ENCODE measurements around the gene RAB44.
A peak's percentile ranks its signal among the peaks of the same experiment; 100 is the strongest.

Gene RAB44

GRCh38 chr6:36766399-36766945, 68.8 kb downstream of the RAB44 start:
- DNase-seq (ENCODE audit: low spot score in 2 of 2): no peak
- no peaks in the 10 kb centered on the region for H3K36me3 ChIP-seq (replicated peaks)
- no peaks in the 10 kb centered on the region for H3K9me3 ChIP-seq
- H3K27me3 ChIP-seq (ENCODE audit: low read depth): no peaks in the 10 kb centered on the region
- H3K4me3 ChIP-seq: no peak overlapping the region
- no peaks in the 10 kb centered on the region for H3K4me1 ChIP-seq
- in situ Hi-C loops (cut with MboI; ENCODE audit: low sequenced_read_pairs): loop anchor here (5.0 kb wide), 3 partner anchors 86 to 441 kb away; no protein-coding TSS in a partner anchor

- H3K4me1 ChIP-seq: no peaks in the 10 kb centered on the region
- in situ Hi-C loops (cut with MboI; ENCODE audit: low sequenced_read_pairs): loop anchor here (5.0 kb wide), 3 partner anchors 83 to 438 kb away; no protein-coding TSS in a partner anchor
These were observed 71.6 kb downstream of the RAB44 start for GRCh38 chr6:36769183-36769675.

GRCh38 chr6:36769676-36770499, 72.3 kb downstream of the RAB44 start:
- no peaks in the 10 kb centered on the region for H3K36me3 ChIP-seq (replicated peaks)
- no peak overlapping the region for H3K4me3 ChIP-seq
- H3K9me3 ChIP-seq: no peaks in the 10 kb centered on the region
- in situ Hi-C loops (cut with MboI; ENCODE audit: low sequenced_read_pairs): loop anchor here (5.0 kb wide), 3 partner anchors 82 to 437 kb away; no protein-coding TSS in a partner anchor
- no peak for DNase-seq (ENCODE audit: low spot score in 2 of 2)
- H3K27me3 ChIP-seq (ENCODE audit: low read depth): no peaks in the 10 kb centered on the region
- no peaks in the 10 kb centered on the region for H3K4me1 ChIP-seq

More at GRCh38 chr6:36769183-36769675, 71.6 kb downstream of the RAB44 start:
- Histone ChIP-seq H3K4me3 (no peak overlapping the region), H3K36me3 (replicated peaks) (no peaks in the 10 kb centered on the region), H3K27me3 (ENCODE audit: low read depth) (no peaks in the 10 kb centered on the region), H3K9me3 (no peaks in the 10 kb centered on the region)
- no peak for DNase-seq (ENCODE audit: low spot score in 2 of 2)

GRCh38 chr6:36771145-36771544, 73.5 kb downstream of the RAB44 start:
- Histone ChIP-seq H3K9me3 (no peaks in the 10 kb centered on the region), H3K27me3 (ENCODE audit: low read depth) (no peaks in the 10 kb centered on the region), H3K36me3 (replicated peaks) (no peaks in the 10 kb centered on the region), H3K4me3 (no peak overlapping the region), H3K4me1 (no peaks in the 10 kb centered on the region)
- in situ Hi-C loops (cut with MboI; ENCODE audit: low sequenced_read_pairs): no loop called here
- DNase-seq (ENCODE audit: low spot score in 2 of 2): no peak

- in situ Hi-C loops (cut with MboI; ENCODE audit: low sequenced_read_pairs): no loop called here
- H3K9me3 ChIP-seq: no peaks in the 10 kb centered on the region
- H3K4me3 ChIP-seq: no peak overlapping the region
- H3K27me3 ChIP-seq (ENCODE audit: low read depth): no peaks in the 10 kb centered on the region
- H3K4me1 ChIP-seq: peaks cover 6% of the 10 kb centered on the region
- H3K36me3 ChIP-seq (replicated peaks): no peaks in the 10 kb centered on the region
- no peak for DNase-seq (ENCODE audit: low spot score in 2 of 2)
These were observed 74.8 kb downstream of the RAB44 start for GRCh38 chr6:36772397-36772796.

GRCh38 chr6:36774331-36774730, 76.7 kb downstream of the RAB44 start:
- H3K4me1 ChIP-seq: peaks cover 13% of the 10 kb centered on the region
- in situ Hi-C loops (cut with MboI; ENCODE audit: low sequenced_read_pairs): no loop called here

GRCh38 chr6:36776167-36776566, 78.5 kb downstream of the RAB44 start:
- Histone ChIP-seq H3K36me3 (replicated peaks) (no peaks in the 10 kb centered on the region), H3K9me3 (no peaks in the 10 kb centered on the region), H3K27me3 (ENCODE audit: low read depth) (no peaks in the 10 kb centered on the region), H3K4me1 (peaks cover 13% of the 10 kb centered on the region), H3K4me3 (no peak overlapping the region)
- DNase-seq (ENCODE audit: low spot score in 2 of 2): no peak
- in situ Hi-C loops (cut with MboI; ENCODE audit: low sequenced_read_pairs): no loop called here

More at GRCh38 chr6:36774331-36774730, 76.7 kb downstream of the RAB44 start:
- no peak for DNase-seq (ENCODE audit: low spot score in 2 of 2)
- Histone ChIP-seq H3K27me3 (ENCODE audit: low read depth) (no peaks in the 10 kb centered on the region), H3K36me3 (replicated peaks) (no peaks in the 10 kb centered on the region), H3K4me3 (no peak overlapping the region), H3K9me3 (no peaks in the 10 kb centered on the region)

- H3K27me3 ChIP-seq (ENCODE audit: low read depth): no peaks in the 10 kb centered on the region
- peak; percentile 13 to 43 for DNase-seq (ENCODE audit: low spot score in 2 of 2)
- no peaks in the 10 kb centered on the region for H3K9me3 ChIP-seq
- H3K4me1 ChIP-seq: peaks cover 13% of the 10 kb centered on the region
- H3K4me3 ChIP-seq: no peak overlapping the region
- H3K36me3 ChIP-seq (replicated peaks): no peaks in the 10 kb centered on the region
- in situ Hi-C loops (cut with MboI; ENCODE audit: low sequenced_read_pairs): no loop called here
These were observed 80.2 kb downstream of the RAB44 start for GRCh38 chr6:36777801-36778200.

GRCh38 chr6:36779227-36779626, 81.6 kb downstream of the RAB44 start:
- no peaks in the 10 kb centered on the region for H3K36me3 ChIP-seq (replicated peaks)
- H3K27me3 ChIP-seq (ENCODE audit: low read depth): no peaks in the 10 kb centered on the region
- no peak for DNase-seq (ENCODE audit: low spot score in 2 of 2)
- in situ Hi-C loops (cut with MboI; ENCODE audit: low sequenced_read_pairs): no loop called here
- H3K4me1 ChIP-seq: peaks cover 13% of the 10 kb centered on the region
- no peak overlapping the region for H3K4me3 ChIP-seq
- no peaks in the 10 kb centered on the region for H3K9me3 ChIP-seq

GRCh38 chr6:36780442-36781177, 83.0 kb downstream of the RAB44 start:
- DNase-seq (ENCODE audit: low spot score in 2 of 2): no peak
- Histone ChIP-seq H3K9me3 (no peaks in the 10 kb centered on the region), H3K27me3 (ENCODE audit: low read depth) (no peaks in the 10 kb centered on the region), H3K36me3 (replicated peaks) (no peaks in the 10 kb centered on the region), H3K4me1 (peaks cover 13% of the 10 kb centered on the region), H3K4me3 (no peak overlapping the region)
- in situ Hi-C loops (cut with MboI; ENCODE audit: low sequenced_read_pairs): no loop called here

- Histone ChIP-seq H3K9me3 (no peaks in the 10 kb centered on the region), H3K27me3 (ENCODE audit: low read depth) (no peaks in the 10 kb centered on the region), H3K4me1 (peaks cover 13% of the 10 kb centered on the region), H3K36me3 (replicated peaks) (no peaks in the 10 kb centered on the region), H3K4me3 (no peak overlapping the region)
- no peak for DNase-seq (ENCODE audit: low spot score in 2 of 2)
- in situ Hi-C loops (cut with MboI; ENCODE audit: low sequenced_read_pairs): no loop called here
These were observed 84.0 kb downstream of the RAB44 start for GRCh38 chr6:36781669-36782068.

Measured in HAP-1 (cell line).